Measurements from ENCODE around the gene OR14K1.

DNA sequence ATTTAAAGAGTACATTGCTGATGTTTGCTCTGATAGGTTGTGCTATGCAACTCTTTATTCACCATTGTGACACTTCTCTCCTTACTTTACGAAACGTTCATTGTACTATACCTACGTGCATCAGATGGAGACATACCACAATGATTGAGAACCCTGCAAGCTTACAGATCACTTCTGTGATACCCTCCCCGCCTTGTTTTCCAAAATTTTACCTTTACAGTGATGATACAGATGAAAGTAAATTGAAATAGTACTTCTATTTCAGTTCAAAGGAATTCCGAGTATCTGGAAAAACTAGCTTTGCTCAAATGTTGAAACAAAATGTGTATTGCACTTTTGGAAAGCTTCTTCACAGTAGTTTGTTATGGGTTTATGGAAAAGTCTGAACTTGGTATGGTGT, 3.3 kb downstream of the OR14K1 start:
- no peak for TF ChIP-seq CTCF (IDR thresholded peaks at IDR 0.05)
- TF ChIP-seq POLR2AphosphoS5 (IDR thresholded peaks at IDR 0.05) = no peak
